HCT116 (cell line): ENCODE measurements around the gene SLC25A18. TPM values are rescaled to one million over a fixed set of nuclear protein-coding genes. Genes with fewer than 3 reads are reported as not detected.
"Not testable (repeated sequence)": the region's sequence is repeated elsewhere in the genome, so short reads cannot be mapped to it uniquely, and the experiment has no call there.

ENCODE experiments used
- ATAC-seq: fragments of 200-7000 bp; cut with Tn5 transposase; 2 replicates; pipeline ENCODE4 v1.9.1; 2020; ENCODE audit warnings: mild to moderate bottlenecking, moderate library complexity
- BruUV-seq: library from RNA; stranded (reverse); fragments of 400-500 nt; replicated peaks from 2 replicates; lab custom pipeline; 2021; lab: Mats Ljungman, UMichigan
- CTCF ChIA-PET: fragments of 300-600 bp; sonication (Branson Sonifier 250); formaldehyde crosslinking; loops from one replicate; lab custom pipeline; 2021; ENCODE audit warnings: antibody characterized with exemption; lab: Charles Lee
- POLR2A ChIA-PET: fragments of 300-600, 350-600 bp; sonication (Branson Sonifier 250); formaldehyde crosslinking; loops from one replicate; lab custom pipeline; 2021; ENCODE audit warnings: antibody characterized with exemption; lab: Charles Lee
- RAD21 ChIA-PET, 2 experiments: fragments of 300-600 bp; sonication (Branson Sonifier 250); formaldehyde crosslinking; loops; one replicate each; lab custom pipeline; 2023; ENCODE audit warnings: low total read pairs in 2 of 2; ENCODE audit not compliant: uncharacterized antibody in 2 of 2, unreplicated experiment in 2 of 2, low non-redundant PET in 1 of 2; lab: Charles Lee
- DNase-seq: peaks from one replicate; pipeline ENCODE4 v3.0.0-alpha.2; 2010; ENCODE audit warnings: low read depth, low spot score
- H2AFZ ChIP-seq: fragments of 200-600 bp; shearing (Covaris generic), sonication (generic); 2 replicates; pipeline ENCODE4 v1.6.1; 2017; ENCODE audit warnings: low read depth, mixed run types, mixed read lengths, antibody characterized with exemption, low read length; ENCODE audit not compliant: poor library complexity, severe bottlenecking
- H3K27ac ChIP-seq: 2 replicates; pipeline ENCODE4 v1.5.1; 2012; ENCODE audit warnings: low read depth, low read length
- H3K27me3 ChIP-seq: fragments of 200-600 bp; sonication (generic); 2 replicates; pipeline ENCODE4 v1.6.1; 2016; ENCODE audit warnings: mixed run types, low read length, mixed read lengths; ENCODE audit not compliant: insufficient read depth
- H3K36me3 ChIP-seq, 2 experiments: fragments of 200-500 bp in 1 of 2; fragments of 200-600 bp in 1 of 2; sonication (Bioruptor generic) in 1 of 2; sonication (generic) in 1 of 2; 2 replicates each; pipeline versions ENCODE4 v1.5.1 to v1.6.1; 2014 to 2016; ENCODE audit warnings: low read length in 2 of 2, inconsistent platforms in 1 of 2, mixed read lengths in 1 of 2, mixed run types in 1 of 2; ENCODE audit not compliant: insufficient read depth in 2 of 2, control insufficient read depth in 1 of 2
- H3K4me1 ChIP-seq, 2 experiments: fragments of 200-600 bp in 1 of 2; sonication (generic) in 1 of 2; 2 replicates each; pipeline versions ENCODE4 v1.5.1 to v1.6.1; 2012 to 2017; ENCODE audit warnings: low read length in 2 of 2, inconsistent platforms in 1 of 2, mild to moderate bottlenecking in 1 of 2, mixed read lengths in 1 of 2, mixed run types in 1 of 2, moderate library complexity in 1 of 2; ENCODE audit not compliant: insufficient read depth in 2 of 2, control insufficient read depth in 1 of 2
- H3K4me2 ChIP-seq: fragments of 200-600 bp; sonication (generic); 2 replicates; pipeline ENCODE4 v1.6.1; 2017; ENCODE audit warnings: mixed run types, low read length, mixed read lengths
- H3K4me3 ChIP-seq, 2 experiments: fragments of 200-600 bp in 1 of 2; sonication (generic) in 1 of 2; replicated peaks in 1 of 2; 2 replicates each; pipeline ENCODE4 v1.5.1; 2011 to 2016; ENCODE audit warnings: low read length in 2 of 2, control low read depth in 1 of 2, low read depth in 1 of 2, mild to moderate bottlenecking in 1 of 2, mixed read lengths in 1 of 2, mixed run types in 1 of 2
- H3K79me2 ChIP-seq: fragments of 200-600 bp; sonication (generic); 2 replicates; pipeline ENCODE4 v1.6.1; 2017; ENCODE audit warnings: mild to moderate bottlenecking, mixed run types, low read length, moderate library complexity, mixed read lengths; ENCODE audit not compliant: insufficient read depth
- H3K9ac ChIP-seq: fragments of 200-600 bp; sonication (generic); 2 replicates; pipeline ENCODE4 v1.6.1; 2016; ENCODE audit warnings: low read length, mixed read lengths
- H3K9me2 ChIP-seq: fragments of 200-600 bp; sonication (generic), shearing (Covaris generic); 2 replicates; pipeline ENCODE4 v1.6.1; 2017; ENCODE audit warnings: mixed run types, mild to moderate bottlenecking, moderate library complexity; ENCODE audit not compliant: insufficient read depth
- H3K9me3 ChIP-seq, 2 experiments: fragments of 200-500 bp in 1 of 2; fragments of 200-600 bp in 1 of 2; sonication (Bioruptor generic) in 1 of 2; sonication (generic) in 1 of 2; 2 replicates each; pipeline ENCODE4 v1.6.1; 2014 to 2017; ENCODE audit warnings: low read length in 2 of 2, mixed read lengths in 2 of 2, inconsistent platforms in 1 of 2, low read depth in 1 of 2, mild to moderate bottlenecking in 1 of 2, mixed run types in 1 of 2, moderate library complexity in 1 of 2; ENCODE audit not compliant: control insufficient read depth in 1 of 2, insufficient read depth in 1 of 2
- H4K20me1 ChIP-seq: fragments of 200-600 bp; sonication (generic), shearing (Covaris generic); 2 replicates; pipeline ENCODE4 v1.6.1; 2017; ENCODE audit warnings: mixed run types, mild to moderate bottlenecking, moderate library complexity; ENCODE audit not compliant: insufficient read depth
- JUND ChIP-seq: IDR thresholded peaks from 2 replicates; pipeline ENCODE4 v1.6.1; 2012
- ZBTB33 ChIP-seq: IDR thresholded peaks from 2 replicates; pipeline ENCODE4 v1.6.1; 2011; ENCODE audit warnings: mild to moderate bottlenecking, low read length, moderate library complexity; ENCODE audit not compliant: insufficient replicate concordance; ENCODE audit errors: extremely low read depth
- intact Hi-C: fragments of 100-400 bp; cut with micrococcal nuclease; formaldehyde crosslinking; loops from 2 replicates; pipeline ENCODE4 v1.10.0; 2022
- total RNA-seq: library from RNA; stranded (reverse); gene quantifications from one replicate; pipeline ENCODE4 v1.2.1, GENCODE V29; 2021; ENCODE audit not compliant: unreplicated experiment
- TF ChIP-seq, protein P1 (sequence below), 3 experiments: fragments of 200-600 bp in 1 of 3; sonication (generic) in 1 of 3; IDR thresholded peaks in 2 of 3; conservative IDR thresholded peaks in 1 of 3; 2 replicates each; pipeline ENCODE4 v1.5.1; 2012 to 2017; ENCODE audit warnings: low read depth in 2 of 3, low read length in 2 of 3, antibody characterized with exemption in 1 of 3, borderline replicate concordance in 1 of 3, control low read depth in 1 of 3, mild to moderate bottlenecking in 1 of 3, mixed read lengths in 1 of 3, mixed run types in 1 of 3, moderate library complexity in 1 of 3; ENCODE audit not compliant: insufficient read depth in 1 of 3

Gene SLC25A18
- total RNA-seq, 1 experiment from 2014 or later = not detected

DNA sequence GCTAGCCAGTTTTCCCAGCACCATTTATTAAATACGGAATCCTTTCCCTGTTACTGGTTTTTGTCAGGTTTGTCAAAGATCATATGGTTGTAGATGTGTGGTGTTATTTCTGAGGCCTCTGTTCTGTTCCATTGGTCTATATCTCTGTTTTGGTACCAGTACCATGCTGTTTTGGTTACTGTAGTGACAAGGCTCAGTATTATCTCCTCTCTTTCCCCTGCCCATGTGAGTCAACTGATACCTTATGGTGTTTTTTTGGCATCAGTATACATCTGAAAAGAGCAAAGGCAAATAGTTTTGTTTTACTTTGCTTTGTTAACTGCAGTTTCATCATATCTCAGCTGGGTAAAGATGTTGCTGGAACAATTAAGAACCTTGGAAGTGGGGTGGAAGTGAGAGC is 41.3 kb upstream of the SLC25A18 start:
- POLR2A ChIA-PET, H3K9ac ChIP-seq, DNase-seq, H3K4me3 ChIP-seq, RAD21 ChIA-PET, H3K9me3 ChIP-seq, ATAC-seq, H4K20me1 ChIP-seq, H3K27ac ChIP-seq, H3K4me2 ChIP-seq, BruUV-seq, H2AFZ ChIP-seq, H3K27me3 ChIP-seq, H3K36me3 ChIP-seq, intact Hi-C loops, H3K9me2 ChIP-seq, CTCF ChIA-PET, H3K4me1 ChIP-seq, H3K79me2 ChIP-seq: not testable (repeated sequence)

DNA sequence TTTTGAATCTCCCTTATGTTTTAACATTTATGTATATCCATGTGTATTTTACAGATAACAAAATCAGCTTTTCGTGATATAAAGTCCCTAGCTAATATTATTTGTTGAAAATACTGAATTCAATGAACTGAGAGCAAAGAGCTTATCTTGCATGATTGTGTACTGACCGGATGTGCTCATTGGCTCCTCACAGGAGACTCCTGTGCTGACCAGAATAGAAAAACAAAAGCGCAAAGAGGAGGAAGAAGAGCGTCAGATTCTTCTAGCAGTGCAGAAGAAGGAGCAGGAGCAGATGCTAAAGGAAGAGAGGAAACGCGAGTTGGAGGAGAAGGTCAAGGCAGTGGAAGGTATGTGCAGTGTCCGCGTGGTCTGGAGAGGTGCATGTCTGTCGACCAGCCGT is 39.4 kb upstream of the SLC25A18 start:
- H3K4me3 ChIP-seq = no peak overlapping the region
- no peak for TF ChIP-seq ZBTB33
- no peak for TF ChIP-seq JUND
- TF ChIP-seq, protein P1, sequence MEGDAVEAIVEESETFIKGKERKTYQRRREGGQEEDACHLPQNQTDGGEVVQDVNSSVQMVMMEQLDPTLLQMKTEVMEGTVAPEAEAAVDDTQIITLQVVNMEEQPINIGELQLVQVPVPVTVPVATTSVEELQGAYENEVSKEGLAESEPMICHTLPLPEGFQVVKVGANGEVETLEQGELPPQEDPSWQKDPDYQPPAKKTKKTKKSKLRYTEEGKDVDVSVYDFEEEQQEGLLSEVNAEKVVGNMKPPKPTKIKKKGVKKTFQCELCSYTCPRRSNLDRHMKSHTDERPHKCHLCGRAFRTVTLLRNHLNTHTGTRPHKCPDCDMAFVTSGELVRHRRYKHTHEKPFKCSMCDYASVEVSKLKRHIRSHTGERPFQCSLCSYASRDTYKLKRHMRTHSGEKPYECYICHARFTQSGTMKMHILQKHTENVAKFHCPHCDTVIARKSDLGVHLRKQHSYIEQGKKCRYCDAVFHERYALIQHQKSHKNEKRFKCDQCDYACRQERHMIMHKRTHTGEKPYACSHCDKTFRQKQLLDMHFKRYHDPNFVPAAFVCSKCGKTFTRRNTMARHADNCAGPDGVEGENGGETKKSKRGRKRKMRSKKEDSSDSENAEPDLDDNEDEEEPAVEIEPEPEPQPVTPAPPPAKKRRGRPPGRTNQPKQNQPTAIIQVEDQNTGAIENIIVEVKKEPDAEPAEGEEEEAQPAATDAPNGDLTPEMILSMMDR (IDR thresholded peaks at IDR 0.05 in 2 of 3, conservative IDR thresholded peaks at IDR 0.05 in 1 of 3; ENCODE audit: borderline replicate concordance in 1 of 3, insufficient read depth in 1 of 3, low read depth in 2 of 3, low read length in 2 of 3) = no peak
- H3K27me3 ChIP-seq = no peaks in the 10 kb centered on the region
- BruUV-seq = no TSS peak
- no peak overlapping the region for H3K4me2 ChIP-seq
- DNase-seq = no peak
- RAD21 ChIA-PET = no interaction called here
- no peak overlapping the region for H3K27ac ChIP-seq
- ATAC-seq = no peak
- CTCF ChIA-PET = interaction anchor here (0.7 kb wide), 1 partner anchor 9 kb away, joined by 6 read pairs; no protein-coding TSS in a partner anchor
- peaks cover 0 to 4% of the 10 kb centered on the region in 2 experiments; a peak in 1 of 4 replicates for H3K4me1 ChIP-seq
- no peaks in the 10 kb centered on the region for H4K20me1 ChIP-seq
- H3K79me2 ChIP-seq = no peaks in the 10 kb centered on the region
- no peak overlapping the region for H2AFZ ChIP-seq
- no peaks in the 10 kb centered on the region for H3K36me3 ChIP-seq
- POLR2A ChIA-PET = interaction anchor here (0.7 kb wide), 1 partner anchor 47 kb away, joined by 4 read pairs; no protein-coding TSS in a partner anchor
- no peaks in the 10 kb centered on the region for H3K9me2 ChIP-seq
- H3K9ac ChIP-seq = no peak overlapping the region
- H3K9me3 ChIP-seq = no peaks in the 10 kb centered on the region
- intact Hi-C loops = no loop called here
